T47D (cell line): ENCODE results near the gene ITIH4.

ENCODE experiments used
- DNase-seq, 2 experiments: peaks; one replicate each; pipeline versions ENCODE4 v3.0.0 to v3.0.0-alpha.2; 2011 to 2012; ENCODE audit warnings: low read depth in 1 of 2, low spot score in 1 of 2
- JUND ChIP-seq: IDR thresholded peaks from 2 replicates; pipeline ENCODE4 v1.6.1; 2012; ENCODE audit warnings: low read depth
- in situ Hi-C: cut with HindIII; loops from 2 replicates; pipeline ENCODE4 v1.10.0; 2016; ENCODE audit warnings: low sequenced_read_pairs, low pct_unique_long_range_greater_than_20kb

The ITIH4 gene

GRCh38 chr3:52845691-52846431 lies 15.4 kb upstream of the ITIH4 start:
- no peak for DNase-seq
- in situ Hi-C loops: no loop called here
- no peak for TF ChIP-seq JUND

DNA sequence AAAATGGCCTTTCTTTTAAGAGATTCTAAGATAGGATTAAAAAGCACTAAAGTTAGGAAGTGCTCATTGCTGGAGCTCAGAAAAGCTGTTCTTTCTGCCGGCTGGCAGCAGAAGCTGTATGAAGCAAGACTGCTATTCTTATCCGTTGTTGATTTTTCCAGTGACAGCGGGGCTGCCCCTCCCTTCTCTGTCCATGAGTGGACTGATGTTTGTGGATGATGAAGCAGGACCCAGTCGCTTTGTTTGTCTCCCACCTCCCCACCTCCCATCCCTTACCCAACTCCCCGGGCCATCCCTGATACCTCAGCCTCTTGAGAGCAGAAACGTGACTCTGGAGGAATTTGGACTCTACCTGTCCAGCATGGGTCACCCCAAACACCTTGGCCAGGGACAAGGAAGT lies 14.7 kb upstream of the ITIH4 start:
- DNase-seq: no peak
- in situ Hi-C loops: no loop called here
- TF ChIP-seq JUND: no peak

GRCh38 chr3:52844290-52844975 lies 14.0 kb upstream of the ITIH4 start:
- in situ Hi-C loops: no loop called here
- no peak for DNase-seq
- TF ChIP-seq JUND: no peak

DNA sequence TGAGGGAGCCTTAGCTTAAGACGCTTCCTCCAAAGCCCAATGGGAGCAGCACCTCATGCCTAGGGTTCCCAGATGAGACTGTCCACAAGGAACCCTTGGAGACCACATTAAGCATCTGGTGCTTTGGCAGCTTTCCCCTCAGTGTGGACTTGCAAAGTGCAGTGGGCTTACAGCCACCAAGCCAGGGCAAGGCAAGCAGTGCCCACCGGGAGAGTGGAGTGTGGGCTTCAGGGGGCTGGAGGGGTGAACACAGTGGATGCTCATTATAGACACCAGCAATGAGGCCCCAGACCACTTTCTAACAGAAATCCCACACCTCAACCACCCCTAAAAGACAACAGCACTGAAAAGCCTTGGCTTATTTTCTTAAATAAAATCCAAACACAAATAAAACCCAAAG lies 13.4 kb upstream of the ITIH4 start:
- DNase-seq: no peak
- in situ Hi-C loops: no loop called here
- TF ChIP-seq JUND: no peak

- no peak for DNase-seq
- in situ Hi-C loops: no loop called here
- TF ChIP-seq JUND: no peak
Observed at GRCh38 chr3:52843108-52843865, 12.8 kb upstream of the ITIH4 start.

DNA sequence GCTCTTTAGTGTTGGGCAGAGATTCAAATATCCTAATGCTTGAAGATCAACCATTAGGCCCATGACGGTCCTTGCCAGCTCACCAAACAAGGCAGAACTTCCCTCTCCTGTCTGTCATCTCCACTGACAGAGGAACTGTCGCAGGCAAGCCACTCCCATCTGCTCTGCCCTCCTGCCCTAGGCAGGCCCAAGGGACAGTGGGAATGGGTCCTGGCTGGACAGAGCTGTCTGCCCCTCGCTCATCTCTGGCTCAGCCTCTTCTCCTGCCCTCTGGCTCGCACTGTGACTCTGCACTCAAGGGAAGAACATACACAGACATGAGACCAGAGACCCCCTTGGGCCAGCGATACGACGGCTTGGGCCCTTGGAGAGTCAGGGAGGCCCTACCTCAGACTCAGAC lies 12.0 kb upstream of the ITIH4 start:
- TF ChIP-seq JUND: no peak
- in situ Hi-C loops: no loop called here
- no peak for DNase-seq

GRCh38 chr3:52841981-52842340 lies 11.5 kb upstream of the ITIH4 start:
- no peak for TF ChIP-seq JUND
- no peak for DNase-seq
- in situ Hi-C loops: no loop called here

DNA sequence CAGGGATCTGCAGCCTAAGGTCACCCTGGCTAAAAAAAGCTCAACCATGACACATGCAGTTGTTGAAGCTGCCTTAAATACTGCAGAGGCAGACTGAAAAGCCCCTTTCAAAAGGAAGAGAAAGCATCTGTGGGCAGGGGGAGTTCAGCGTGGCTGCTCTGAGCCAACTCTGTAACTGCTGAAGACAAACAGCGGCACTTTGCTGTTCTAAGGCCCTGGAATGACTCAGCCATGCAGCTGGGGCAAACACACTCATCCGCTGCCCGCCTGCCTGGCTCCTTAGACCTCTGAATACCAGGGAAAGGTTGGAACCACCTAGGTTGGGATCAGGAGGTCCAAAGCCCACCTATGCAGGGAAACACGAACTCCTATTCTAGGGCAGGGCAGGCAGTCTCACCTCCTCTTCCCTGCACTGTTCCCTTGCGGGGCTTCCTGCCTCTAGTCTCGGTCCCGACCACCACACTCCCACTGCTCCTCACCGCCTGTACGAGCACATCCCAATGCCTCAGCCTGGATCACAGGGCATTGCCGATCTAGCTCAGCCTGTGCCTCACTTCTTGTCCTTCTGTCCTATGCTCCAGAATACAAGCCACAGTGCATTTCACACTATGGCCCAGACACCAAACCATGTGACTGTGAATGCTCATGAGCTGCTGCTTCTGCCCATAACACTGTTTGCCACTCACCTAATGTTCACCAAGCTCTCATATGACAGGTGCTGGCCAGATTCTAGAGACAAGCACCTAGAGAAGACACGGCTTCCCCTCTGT lies 10.9 kb upstream of the ITIH4 start:
- no peak for DNase-seq
- TF ChIP-seq JUND: no peak
- in situ Hi-C loops: no loop called here

GRCh38 chr3:52839892-52840545 lies 9.5 kb upstream of the ITIH4 start:
- in situ Hi-C loops: no loop called here
- no peak for DNase-seq
- no peak for TF ChIP-seq JUND

DNA sequence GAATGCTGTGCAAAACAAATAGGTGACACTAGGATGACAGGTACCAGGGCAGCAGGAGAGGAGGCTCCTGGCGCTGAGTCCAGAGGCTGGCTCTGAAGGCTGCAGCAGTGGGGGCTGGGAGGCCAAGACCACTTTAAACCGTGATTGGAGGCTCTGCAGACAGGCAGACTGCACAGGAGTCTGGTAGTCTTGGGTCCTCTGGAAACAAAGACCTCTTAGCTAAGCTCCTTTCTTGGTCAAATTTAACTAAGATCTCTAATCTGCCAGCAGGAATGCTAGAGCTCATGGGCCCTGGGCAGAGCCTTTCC lies 8.8 kb upstream of the ITIH4 start:
- peak; percentile 26 to 38 for DNase-seq
- no peak for TF ChIP-seq JUND
- in situ Hi-C loops: no loop called here

- in situ Hi-C loops: no loop called here
- DNase-seq: no peak
- no peak for TF ChIP-seq JUND
Observed at GRCh38 chr3:52838561-52839267, 8.2 kb upstream of the ITIH4 start.

DNA sequence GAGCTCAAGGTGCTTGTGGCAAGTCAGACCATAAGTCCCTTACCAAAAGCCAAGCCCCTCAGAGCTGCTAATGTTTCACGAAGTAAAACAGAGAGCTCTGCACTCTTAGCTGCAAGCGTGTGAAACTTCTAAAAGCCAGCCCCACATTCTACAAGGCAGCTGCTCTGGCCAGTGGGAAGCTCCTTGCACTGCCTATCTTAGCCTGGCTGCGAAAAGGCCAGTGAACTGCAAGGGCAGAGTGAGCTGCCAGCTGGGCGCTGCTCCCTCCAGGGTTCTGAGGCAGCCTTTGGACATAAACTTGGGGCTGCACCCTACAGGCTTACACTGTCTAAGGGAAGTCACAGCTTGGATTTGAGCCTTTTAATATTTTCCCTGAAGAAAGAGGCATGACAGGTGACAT lies 6.5 kb upstream of the ITIH4 start:
- in situ Hi-C loops: no loop called here
- TF ChIP-seq JUND: no peak
- no peak for DNase-seq
